Activated naive CD4-positive, alpha-beta T cell treated with anti-CD3 and anti-CD28 coated beads, Interleukin-2, amount 50 U/mL, for 24 hours (primary cell): ENCODE measurements around the gene LRRN2.

Experiments used
- H3K27ac Mint-ChIP-seq: one replicate; pipeline ENCODE4 v1.8.0; 2021; ENCODE audit warnings: mild to moderate bottlenecking, mixed read lengths
- H3K27me3 Mint-ChIP-seq: one replicate; pipeline ENCODE4 v1.8.0; 2021; ENCODE audit warnings: mixed read lengths
- H3K36me3 Mint-ChIP-seq: one replicate; pipeline ENCODE4 v1.8.0; 2021; ENCODE audit warnings: mixed read lengths
- H3K4me1 Mint-ChIP-seq: one replicate; pipeline ENCODE4 v1.8.0; 2021; ENCODE audit warnings: mixed read lengths
- H3K4me3 Mint-ChIP-seq: one replicate; pipeline ENCODE4 v1.8.0; 2021; ENCODE audit warnings: mild to moderate bottlenecking, mixed read lengths
- H3K9me3 Mint-ChIP-seq: one replicate; pipeline ENCODE4 v1.8.0; 2021; ENCODE audit warnings: mixed read lengths

LRRN2 gene

GRCh38 chr1:204721373-204722055, 36.0 kb upstream of the LRRN2 start:
- no peaks in the 10 kb centered on the region for H3K9me3 Mint-ChIP-seq
- H3K27ac Mint-ChIP-seq: no peak overlapping the region
- H3K4me3 Mint-ChIP-seq: no peak overlapping the region
- H3K4me1 Mint-ChIP-seq: no peaks in the 10 kb centered on the region
- no peaks in the 10 kb centered on the region for H3K36me3 Mint-ChIP-seq
- H3K27me3 Mint-ChIP-seq: no peaks in the 10 kb centered on the region

- Mint-ChIP-seq H3K36me3 (no peaks in the 10 kb centered on the region), H3K4me1 (no peaks in the 10 kb centered on the region), H3K4me3 (no peak overlapping the region), H3K9me3 (no peaks in the 10 kb centered on the region), H3K27ac (no peak overlapping the region), H3K27me3 (peaks cover 6% of the 10 kb centered on the region)
Measured at GRCh38 chr1:204716660-204717059, 31.1 kb upstream of the LRRN2 start.

- Mint-ChIP-seq H3K4me3 (no peak overlapping the region), H3K27ac (no peak overlapping the region), H3K4me1 (no peaks in the 10 kb centered on the region), H3K36me3 (no peaks in the 10 kb centered on the region), H3K27me3 (peaks cover 9% of the 10 kb centered on the region), H3K9me3 (no peaks in the 10 kb centered on the region)
Measured at GRCh38 chr1:204714861-204715511, 29.4 kb upstream of the LRRN2 start.

GRCh38 chr1:204714194-204714860, 28.8 kb upstream of the LRRN2 start:
- no peaks in the 10 kb centered on the region for H3K4me1 Mint-ChIP-seq
- no peak overlapping the region for H3K27ac Mint-ChIP-seq
- H3K27me3 Mint-ChIP-seq: peaks cover 9% of the 10 kb centered on the region
- no peak overlapping the region for H3K4me3 Mint-ChIP-seq
- no peaks in the 10 kb centered on the region for H3K36me3 Mint-ChIP-seq
- H3K9me3 Mint-ChIP-seq: no peaks in the 10 kb centered on the region

- Mint-ChIP-seq H3K27me3 (peaks cover 9% of the 10 kb centered on the region), H3K36me3 (no peaks in the 10 kb centered on the region), H3K27ac (no peak overlapping the region), H3K4me1 (no peaks in the 10 kb centered on the region), H3K4me3 (no peak overlapping the region), H3K9me3 (no peaks in the 10 kb centered on the region)
Measured at GRCh38 chr1:204713541-204713940, 28.0 kb upstream of the LRRN2 start.

- peaks cover 9% of the 10 kb centered on the region for H3K27me3 Mint-ChIP-seq
- H3K36me3 Mint-ChIP-seq: no peaks in the 10 kb centered on the region
- H3K4me1 Mint-ChIP-seq: peaks cover 1% of the 10 kb centered on the region
- no peak overlapping the region for H3K27ac Mint-ChIP-seq
- no peak overlapping the region for H3K4me3 Mint-ChIP-seq
- H3K9me3 Mint-ChIP-seq: no peaks in the 10 kb centered on the region
Measured at GRCh38 chr1:204712708-204713430, 27.3 kb upstream of the LRRN2 start.

GRCh38 chr1:204711947-204712701, 26.6 kb upstream of the LRRN2 start:
- no peak overlapping the region for H3K4me3 Mint-ChIP-seq
- no peak overlapping the region for H3K27ac Mint-ChIP-seq
- H3K4me1 Mint-ChIP-seq: peaks cover 9% of the 10 kb centered on the region
- no peaks in the 10 kb centered on the region for H3K9me3 Mint-ChIP-seq
- H3K36me3 Mint-ChIP-seq: no peaks in the 10 kb centered on the region
- H3K27me3 Mint-ChIP-seq: peaks cover 9% of the 10 kb centered on the region

- H3K27me3 Mint-ChIP-seq: peaks cover 9% of the 10 kb centered on the region
- no peak overlapping the region for H3K27ac Mint-ChIP-seq
- no peak overlapping the region for H3K4me3 Mint-ChIP-seq
- H3K9me3 Mint-ChIP-seq: no peaks in the 10 kb centered on the region
- no peaks in the 10 kb centered on the region for H3K36me3 Mint-ChIP-seq
- H3K4me1 Mint-ChIP-seq: peaks cover 16% of the 10 kb centered on the region
Measured at GRCh38 chr1:204711103-204711946, 25.8 kb upstream of the LRRN2 start.

- Mint-ChIP-seq H3K27me3 (peaks cover 9% of the 10 kb centered on the region), H3K4me1 (peaks cover 24% of the 10 kb centered on the region), H3K36me3 (no peaks in the 10 kb centered on the region), H3K4me3 (no peak overlapping the region), H3K9me3 (no peaks in the 10 kb centered on the region), H3K27ac (no peak overlapping the region)
Measured at GRCh38 chr1:204709960-204710912, 24.7 kb upstream of the LRRN2 start.

- peaks cover 24% of the 10 kb centered on the region for H3K4me1 Mint-ChIP-seq
- peaks cover 9% of the 10 kb centered on the region for H3K27me3 Mint-ChIP-seq
- H3K4me3 Mint-ChIP-seq: no peak overlapping the region
- no peak overlapping the region for H3K27ac Mint-ChIP-seq
- H3K9me3 Mint-ChIP-seq: no peaks in the 10 kb centered on the region
- H3K36me3 Mint-ChIP-seq: no peaks in the 10 kb centered on the region
Measured at GRCh38 chr1:204709021-204709420, 23.5 kb upstream of the LRRN2 start.

- Mint-ChIP-seq H3K36me3 (no peaks in the 10 kb centered on the region), H3K27me3 (peaks cover 3% of the 10 kb centered on the region), H3K9me3 (no peaks in the 10 kb centered on the region), H3K27ac (no peak overlapping the region), H3K4me1 (peaks cover 24% of the 10 kb centered on the region), H3K4me3 (peak overlapping the region; percentile 3)
Measured at GRCh38 chr1:204706838-204707509, 21.4 kb upstream of the LRRN2 start.

GRCh38 chr1:204705888-204706837, 20.6 kb upstream of the LRRN2 start:
- Mint-ChIP-seq H3K27ac (peak overlapping the region; percentile 20), H3K27me3 (no peaks in the 10 kb centered on the region), H3K36me3 (no peaks in the 10 kb centered on the region), H3K4me1 (peaks cover 24% of the 10 kb centered on the region), H3K9me3 (no peaks in the 10 kb centered on the region), H3K4me3 (peak overlapping the region; percentile 3)
